Liver (tissue), 9 donors: ENCODE data around the gene CSNK1E. TPM values are rescaled to one million over a fixed set of nuclear protein-coding genes. Genes with fewer than 3 reads are reported as not detected.

ENCODE experiments used
- DNase-seq: peaks from one replicate; pipeline ENCODE4 v3.0.0-alpha.2; 2017; ENCODE audit warnings: low spot score
- H3K27ac ChIP-seq, 2 donors: one replicate each; pipeline ENCODE4 v1.7.0; 2013; ENCODE audit warnings: inconsistent platforms in 2 of 2, low read length in 2 of 2, control low read depth in 1 of 2, low read depth in 1 of 2, mild to moderate bottlenecking in 1 of 2
- H3K27me3 ChIP-seq, 4 donors: one replicate each; pipeline versions ENCODE4 v1.6.1 to v1.7.0; 2013; ENCODE audit warnings: low read length in 3 of 4, inconsistent platforms in 1 of 4, mild to moderate bottlenecking in 1 of 4, moderate library complexity in 1 of 4; ENCODE audit not compliant: control insufficient read depth in 4 of 4, insufficient read depth in 4 of 4
- H3K36me3 ChIP-seq, 4 donors: one replicate each; pipeline versions ENCODE4 v1.6.1 to v1.7.0; 2013; ENCODE audit warnings: low read length in 3 of 4, mild to moderate bottlenecking in 3 of 4, low read depth in 1 of 4, moderate library complexity in 1 of 4; ENCODE audit not compliant: control insufficient read depth in 4 of 4, insufficient read depth in 3 of 4
- H3K4me1 ChIP-seq, 4 donors: one replicate each; pipeline versions ENCODE4 v1.6.1 to v1.7.0; 2013; ENCODE audit warnings: low read length in 3 of 4, mild to moderate bottlenecking in 3 of 4, moderate library complexity in 1 of 4; ENCODE audit not compliant: control insufficient read depth in 4 of 4, insufficient read depth in 4 of 4
- H3K4me3 ChIP-seq, 3 donors: one replicate each; pipeline versions ENCODE4 v1.6.1 to v1.7.0; 2013; ENCODE audit warnings: low read length in 3 of 3, control low read depth in 1 of 3, low read depth in 1 of 3, mild to moderate bottlenecking in 1 of 3
- H3K9ac ChIP-seq, 2 donors: one replicate each; pipeline ENCODE4 v1.7.0; 2013; ENCODE audit warnings: low read length in 2 of 2, mild to moderate bottlenecking in 2 of 2, moderate library complexity in 2 of 2, control low read depth in 1 of 2, low read depth in 1 of 2
- H3K9me3 ChIP-seq, 4 donors: one replicate each; pipeline versions ENCODE4 v1.6.1 to v1.7.0; 2013; ENCODE audit warnings: low read length in 3 of 4; ENCODE audit not compliant: control insufficient read depth in 4 of 4
- EGR1 ChIP-seq, 2 donors: IDR thresholded peaks; 2 replicates each; pipeline ENCODE4 v1.6.1; 2016 to 2018; ENCODE audit warnings: antibody characterized with exemption in 2 of 2, low read depth in 2 of 2
- FOXA1 ChIP-seq: IDR thresholded peaks from 2 replicates; pipeline ENCODE4 v1.6.1; 2016; ENCODE audit warnings: antibody characterized with exemption
- FOXA2 ChIP-seq: IDR thresholded peaks from 2 replicates; pipeline ENCODE4 v1.6.1; 2016; ENCODE audit warnings: antibody characterized with exemption
- GABPA ChIP-seq, 2 donors: IDR thresholded peaks in 1 of 2; conservative IDR thresholded peaks in 1 of 2; 2 replicates each; pipeline ENCODE4 v1.6.1; 2016; ENCODE audit warnings: antibody characterized with exemption in 2 of 2, mild to moderate bottlenecking in 1 of 2, moderate library complexity in 1 of 2
- HNF4A ChIP-seq, 2 donors: conservative IDR thresholded peaks; 2 replicates each; pipeline ENCODE4 v1.6.1; 2016; ENCODE audit warnings: antibody characterized with exemption in 2 of 2, mild to moderate bottlenecking in 2 of 2
- HNF4G ChIP-seq: IDR thresholded peaks from 2 replicates; pipeline ENCODE4 v1.6.1; 2016; ENCODE audit warnings: antibody characterized with exemption
- JUND ChIP-seq, 2 donors: IDR thresholded peaks; 2 replicates each; pipeline ENCODE4 v1.6.1; 2016; ENCODE audit warnings: antibody characterized with exemption in 2 of 2
- NR2F2 ChIP-seq: IDR thresholded peaks from 2 replicates; pipeline ENCODE4 v1.6.1; 2016; ENCODE audit warnings: antibody characterized with exemption
- RAD21 ChIP-seq, 2 donors: IDR thresholded peaks; 2 replicates each; pipeline ENCODE4 v1.6.1; 2016; ENCODE audit warnings: antibody characterized with exemption in 2 of 2, mild to moderate bottlenecking in 2 of 2
- RXRA ChIP-seq, 2 donors: IDR thresholded peaks; 2 replicates each; pipeline ENCODE4 v1.6.1; 2017 to 2018; ENCODE audit warnings: antibody characterized with exemption in 2 of 2, mild to moderate bottlenecking in 1 of 2
- SP1 ChIP-seq: IDR thresholded peaks from 2 replicates; pipeline ENCODE4 v1.6.1; 2018; ENCODE audit warnings: antibody characterized with exemption, mild to moderate bottlenecking
- TAF1 ChIP-seq: conservative IDR thresholded peaks from 2 replicates; pipeline ENCODE4 v1.6.1; 2016; ENCODE audit warnings: antibody characterized with exemption, mild to moderate bottlenecking
- YY1 ChIP-seq: IDR thresholded peaks from 2 replicates; pipeline ENCODE4 v1.6.1; 2016; ENCODE audit warnings: antibody characterized with exemption, mild to moderate bottlenecking
- WGBS: extraction: QIAGEN DNeasy Blood & Tissue Kit; methylation state at CpG from one replicate; pipeline ENCODE4 v1.1.7; 2013; 5-methylcytosine and 5-hydroxymethylcytosine counted together
- polyA plus RNA-seq, 2 donors: library from polyadenylated mRNA; stranded (reverse) in 1 of 2; unstranded in 1 of 2; fragments of 200-250 nt in 1 of 2; fragments of >200 nt in 1 of 2; fragmentation: Nextera tagmentation in 1 of 2; extraction: Ambion mirVana in 1 of 2; gene quantifications; one replicate each; pipeline versions ENCODE4 v1.2.1 to v1.2.3, GENCODE V29; 2013 to 2015
- total RNA-seq, 2 donors: library from RNA; depleted of rRNA; stranded (reverse); fragments of >200 nt; gene quantifications; one replicate each; pipeline ENCODE4 v1.2.3, GENCODE V29; 2014
- TF ChIP-seq, protein P1 (sequence below): IDR thresholded peaks from 2 replicates; pipeline ENCODE4 v1.6.1; 2016; ENCODE audit warnings: antibody characterized with exemption
- TF ChIP-seq, protein P2 (sequence below): IDR thresholded peaks from 2 replicates; pipeline ENCODE4 v1.6.1; 2016; ENCODE audit warnings: antibody characterized with exemption
- TF ChIP-seq, protein P3 (sequence below): IDR thresholded peaks from 2 replicates; pipeline ENCODE4 v1.6.1; 2016; ENCODE audit warnings: antibody characterized with exemption, mild to moderate bottlenecking
- TF ChIP-seq, protein P4 (sequence below): IDR thresholded peaks from 2 replicates; pipeline ENCODE4 v1.6.1; 2016; ENCODE audit warnings: antibody characterized with exemption
- TF ChIP-seq, protein P5 (sequence below): fragments of 150-350 bp; IDR thresholded peaks from 2 replicates; pipeline ENCODE4 v1.5.1; 2017; ENCODE audit warnings: improper control_type of control experiment, low read depth, low read length; ENCODE audit not compliant: missing input control
- donor health status: healthy.
- donor health status: healthy.
- donor health status: healthy.
- donor health status: healthy.
- donor health status: healthy.

The CSNK1E gene
- total and polyA plus RNA-seq, 4 donors = 8.4 to 27.4 (median 13.7) TPM

DNA sequence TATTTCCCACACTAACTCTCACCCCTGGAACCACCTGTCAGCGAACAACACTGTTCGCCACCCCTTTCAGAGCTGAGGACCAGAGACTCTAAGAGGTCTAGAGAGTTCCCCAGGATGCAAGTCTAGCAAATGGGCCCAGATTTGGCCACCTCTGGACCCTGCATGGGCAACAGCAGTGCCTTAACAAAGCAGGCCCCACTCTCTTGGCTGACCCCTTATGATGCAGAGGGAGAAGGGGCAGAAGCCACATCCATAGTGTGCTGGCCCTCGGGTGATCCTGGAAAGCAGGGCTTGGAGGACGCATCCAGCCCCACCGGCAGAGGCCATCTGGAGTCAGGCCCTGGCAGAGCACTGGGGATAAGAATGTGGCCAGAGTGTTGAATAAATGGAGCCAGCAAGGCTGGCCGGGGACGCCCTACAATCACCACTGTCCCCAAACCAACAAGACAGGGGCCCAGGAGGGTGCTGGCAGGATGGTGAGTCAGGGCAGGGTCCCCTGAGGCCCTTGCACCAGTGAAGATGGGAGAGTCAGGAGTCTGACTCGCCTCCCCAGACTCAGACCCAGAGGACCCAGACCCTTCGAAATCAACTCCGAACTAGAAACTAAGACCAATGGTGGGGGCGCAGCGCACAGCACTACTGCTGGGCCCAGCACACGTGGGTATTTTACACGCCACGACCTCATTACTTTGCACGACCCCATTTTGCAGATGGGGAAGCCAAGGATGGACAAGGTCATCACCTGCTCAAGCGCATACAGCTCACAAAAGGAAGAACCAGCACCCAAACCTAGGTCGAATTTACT, 6.5 kb downstream of the CSNK1E start:
- no peak overlapping the region for H3K9ac ChIP-seq
- WGBS = 83% methylated on average over 18 of the region's 18 CpGs
- H3K4me3 ChIP-seq = no peak overlapping the region
- no peaks in the 10 kb centered on the region for H3K27me3 ChIP-seq
- peaks cover 0 to 3% (median 1%) of the 10 kb centered on the region in 4 donors for H3K36me3 ChIP-seq
- TF ChIP-seq EGR1 (IDR thresholded peaks at IDR 0.05; ENCODE audit: low read depth in 2 of 2) (no peak), JUND (IDR thresholded peaks at IDR 0.05) (no peak), FOXA2 (no peak), YY1 (no peak), FOXA1 (no peak), HNF4A (conservative IDR thresholded peaks at IDR 0.05) (no peak), HNF4G (no peak), NR2F2 (no peak), TAF1 (no peak), RXRA (IDR thresholded peaks at IDR 0.05) (no peak), RAD21 (IDR thresholded peaks at IDR 0.05) (no peak), GABPA (IDR thresholded peaks at IDR 0.05 in 1 of 2, conservative IDR thresholded peaks at IDR 0.05 in 1 of 2) (no peak), SP1 (no peak)
- TF ChIP-seq, protein P1, sequence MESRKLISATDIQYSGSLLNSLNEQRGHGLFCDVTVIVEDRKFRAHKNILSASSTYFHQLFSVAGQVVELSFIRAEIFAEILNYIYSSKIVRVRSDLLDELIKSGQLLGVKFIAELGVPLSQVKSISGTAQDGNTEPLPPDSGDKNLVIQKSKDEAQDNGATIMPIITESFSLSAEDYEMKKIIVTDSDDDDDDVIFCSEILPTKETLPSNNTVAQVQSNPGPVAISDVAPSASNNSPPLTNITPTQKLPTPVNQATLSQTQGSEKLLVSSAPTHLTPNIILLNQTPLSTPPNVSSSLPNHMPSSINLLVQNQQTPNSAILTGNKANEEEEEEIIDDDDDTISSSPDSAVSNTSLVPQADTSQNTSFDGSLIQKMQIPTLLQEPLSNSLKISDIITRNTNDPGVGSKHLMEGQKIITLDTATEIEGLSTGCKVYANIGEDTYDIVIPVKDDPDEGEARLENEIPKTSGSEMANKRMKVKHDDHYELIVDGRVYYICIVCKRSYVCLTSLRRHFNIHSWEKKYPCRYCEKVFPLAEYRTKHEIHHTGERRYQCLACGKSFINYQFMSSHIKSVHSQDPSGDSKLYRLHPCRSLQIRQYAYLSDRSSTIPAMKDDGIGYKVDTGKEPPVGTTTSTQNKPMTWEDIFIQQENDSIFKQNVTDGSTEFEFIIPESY = no peak
- TF ChIP-seq, protein P2, sequence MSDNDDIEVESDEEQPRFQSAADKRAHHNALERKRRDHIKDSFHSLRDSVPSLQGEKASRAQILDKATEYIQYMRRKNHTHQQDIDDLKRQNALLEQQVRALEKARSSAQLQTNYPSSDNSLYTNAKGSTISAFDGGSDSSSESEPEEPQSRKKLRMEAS = no peak
- TF ChIP-seq, protein P3, sequence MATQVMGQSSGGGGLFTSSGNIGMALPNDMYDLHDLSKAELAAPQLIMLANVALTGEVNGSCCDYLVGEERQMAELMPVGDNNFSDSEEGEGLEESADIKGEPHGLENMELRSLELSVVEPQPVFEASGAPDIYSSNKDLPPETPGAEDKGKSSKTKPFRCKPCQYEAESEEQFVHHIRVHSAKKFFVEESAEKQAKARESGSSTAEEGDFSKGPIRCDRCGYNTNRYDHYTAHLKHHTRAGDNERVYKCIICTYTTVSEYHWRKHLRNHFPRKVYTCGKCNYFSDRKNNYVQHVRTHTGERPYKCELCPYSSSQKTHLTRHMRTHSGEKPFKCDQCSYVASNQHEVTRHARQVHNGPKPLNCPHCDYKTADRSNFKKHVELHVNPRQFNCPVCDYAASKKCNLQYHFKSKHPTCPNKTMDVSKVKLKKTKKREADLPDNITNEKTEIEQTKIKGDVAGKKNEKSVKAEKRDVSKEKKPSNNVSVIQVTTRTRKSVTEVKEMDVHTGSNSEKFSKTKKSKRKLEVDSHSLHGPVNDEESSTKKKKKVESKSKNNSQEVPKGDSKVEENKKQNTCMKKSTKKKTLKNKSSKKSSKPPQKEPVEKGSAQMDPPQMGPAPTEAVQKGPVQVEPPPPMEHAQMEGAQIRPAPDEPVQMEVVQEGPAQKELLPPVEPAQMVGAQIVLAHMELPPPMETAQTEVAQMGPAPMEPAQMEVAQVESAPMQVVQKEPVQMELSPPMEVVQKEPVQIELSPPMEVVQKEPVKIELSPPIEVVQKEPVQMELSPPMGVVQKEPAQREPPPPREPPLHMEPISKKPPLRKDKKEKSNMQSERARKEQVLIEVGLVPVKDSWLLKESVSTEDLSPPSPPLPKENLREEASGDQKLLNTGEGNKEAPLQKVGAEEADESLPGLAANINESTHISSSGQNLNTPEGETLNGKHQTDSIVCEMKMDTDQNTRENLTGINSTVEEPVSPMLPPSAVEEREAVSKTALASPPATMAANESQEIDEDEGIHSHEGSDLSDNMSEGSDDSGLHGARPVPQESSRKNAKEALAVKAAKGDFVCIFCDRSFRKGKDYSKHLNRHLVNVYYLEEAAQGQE = no peak
- TF ChIP-seq, protein P4, sequence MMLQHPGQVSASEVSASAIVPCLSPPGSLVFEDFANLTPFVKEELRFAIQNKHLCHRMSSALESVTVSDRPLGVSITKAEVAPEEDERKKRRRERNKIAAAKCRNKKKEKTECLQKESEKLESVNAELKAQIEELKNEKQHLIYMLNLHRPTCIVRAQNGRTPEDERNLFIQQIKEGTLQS = no peak
- TF ChIP-seq, protein P5, sequence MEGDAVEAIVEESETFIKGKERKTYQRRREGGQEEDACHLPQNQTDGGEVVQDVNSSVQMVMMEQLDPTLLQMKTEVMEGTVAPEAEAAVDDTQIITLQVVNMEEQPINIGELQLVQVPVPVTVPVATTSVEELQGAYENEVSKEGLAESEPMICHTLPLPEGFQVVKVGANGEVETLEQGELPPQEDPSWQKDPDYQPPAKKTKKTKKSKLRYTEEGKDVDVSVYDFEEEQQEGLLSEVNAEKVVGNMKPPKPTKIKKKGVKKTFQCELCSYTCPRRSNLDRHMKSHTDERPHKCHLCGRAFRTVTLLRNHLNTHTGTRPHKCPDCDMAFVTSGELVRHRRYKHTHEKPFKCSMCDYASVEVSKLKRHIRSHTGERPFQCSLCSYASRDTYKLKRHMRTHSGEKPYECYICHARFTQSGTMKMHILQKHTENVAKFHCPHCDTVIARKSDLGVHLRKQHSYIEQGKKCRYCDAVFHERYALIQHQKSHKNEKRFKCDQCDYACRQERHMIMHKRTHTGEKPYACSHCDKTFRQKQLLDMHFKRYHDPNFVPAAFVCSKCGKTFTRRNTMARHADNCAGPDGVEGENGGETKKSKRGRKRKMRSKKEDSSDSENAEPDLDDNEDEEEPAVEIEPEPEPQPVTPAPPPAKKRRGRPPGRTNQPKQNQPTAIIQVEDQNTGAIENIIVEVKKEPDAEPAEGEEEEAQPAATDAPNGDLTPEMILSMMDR = no peak
- peaks cover 17 to 29% (median 20%) of the 10 kb centered on the region in 4 donors for H3K4me1 ChIP-seq
- DNase-seq = no peak
- peak overlapping the region; percentile 80 to 90 for H3K27ac ChIP-seq
- H3K9me3 ChIP-seq = no peaks in the 10 kb centered on the region
